Cardiac muscle cell (in vitro differentiated cells and primary cell): ENCODE data around the gene SLC22A1. TPM values are rescaled to one million over a fixed set of nuclear protein-coding genes. Genes with fewer than 3 reads are reported as not detected.
"Not testable (repeated sequence)": the region's sequence is repeated elsewhere in the genome, so short reads cannot be mapped to it uniquely, and the experiment has no call there.

Source experiments
- DNase-seq, 2 donors: peaks; one replicate each; pipeline versions ENCODE4 v3.0.0 to v3.0.0-alpha.2; 2010 to 2017; ENCODE audit warnings: low read depth in 1 of 2, low spot score in 1 of 2
- H3K27ac ChIP-seq: fragments of 200-600 bp; sonication (generic); 2 replicates; pipeline ENCODE4 v1.5.1; 2016
- H3K27me3 ChIP-seq: fragments of 200-600 bp; sonication (generic); 2 replicates; pipeline ENCODE4 v1.6.0; 2016; ENCODE audit warnings: control low read depth
- H3K36me3 ChIP-seq: fragments of 200-600 bp; sonication (generic); 2 replicates; pipeline ENCODE4 v1.5.1; 2016; ENCODE audit warnings: control low read depth
- H3K4me1 ChIP-seq: fragments of 200-600 bp; sonication (generic); 2 replicates; pipeline ENCODE4 v1.8.1; 2017; ENCODE audit warnings: low read depth, mild to moderate bottlenecking, mixed run types
- H3K4me3 ChIP-seq: fragments of 200-600 bp; sonication (generic); 2 replicates; pipeline ENCODE4 v1.5.1; 2016; ENCODE audit warnings: mild to moderate bottlenecking
- H3K9me3 ChIP-seq: fragments of 200-600 bp; sonication (generic); 2 replicates; pipeline ENCODE4 v1.5.1; 2017; ENCODE audit warnings: low read depth, mild to moderate bottlenecking, control low read depth
- CTCF ChIP-seq: IDR thresholded peaks from 2 replicates; pipeline ENCODE4 v1.5.1; 2012; ENCODE audit warnings: low read depth, mild to moderate bottlenecking, low read length
- polyA plus RNA-seq: library from polyadenylated mRNA; unstranded; fragments of >200 nt; fragmentation: Nextera tagmentation; extraction: Ambion mirVana; gene quantifications from 2 replicates; pipeline ENCODE4 v1.2.1, GENCODE V29; 2016
- total RNA-seq: library from RNA; depleted of rRNA; stranded (reverse); fragments of >200 nt; gene quantifications from 2 replicates; pipeline ENCODE4 v1.2.3, GENCODE V29; 2016

SLC22A1 gene
- total and polyA plus RNA-seq, 2 experiments from 2014 or later = 0.42 TPM; not detected in 1

- Histone ChIP-seq H3K4me1 (no peaks in the 10 kb centered on the region), H3K4me3 (no peak overlapping the region), H3K36me3 (no peaks in the 10 kb centered on the region), H3K9me3 (no peaks in the 10 kb centered on the region), H3K27ac (no peak overlapping the region), H3K27me3 (no peaks in the 10 kb centered on the region)
- DNase-seq = no peak
- no peak for TF ChIP-seq CTCF
These were observed 11.0 kb upstream of the SLC22A1 start for GRCh38 chr6:160110586-160111123.

- no peak for DNase-seq
- no peak overlapping the region for H3K4me3 ChIP-seq
- no peak for TF ChIP-seq CTCF
These were observed 9.8 kb upstream of the SLC22A1 start for GRCh38 chr6:160111806-160112205.

GRCh38 chr6:160112628-160113299 is 8.9 kb upstream of the SLC22A1 start:
- Histone ChIP-seq H3K4me1 (no peaks in the 10 kb centered on the region), H3K9me3 (no peaks in the 10 kb centered on the region), H3K27me3 (no peaks in the 10 kb centered on the region), H3K27ac (no peak overlapping the region), H3K4me3 (no peak overlapping the region), H3K36me3 (no peaks in the 10 kb centered on the region)
- TF ChIP-seq CTCF = no peak
- DNase-seq = no peak

More at GRCh38 chr6:160111806-160112205, 9.8 kb upstream of the SLC22A1 start:
- Histone ChIP-seq H3K4me1 (no peaks in the 10 kb centered on the region), H3K9me3 (no peaks in the 10 kb centered on the region), H3K27me3 (no peaks in the 10 kb centered on the region), H3K27ac (no peak overlapping the region), H3K36me3 (no peaks in the 10 kb centered on the region)

GRCh38 chr6:160114536-160114935 is 7.1 kb upstream of the SLC22A1 start:
- not testable (repeated sequence) for DNase-seq, H3K9me3 ChIP-seq, H3K4me3 ChIP-seq, H3K36me3 ChIP-seq, H3K27me3 ChIP-seq, H3K27ac ChIP-seq, H3K4me1 ChIP-seq

GRCh38 chr6:160115421-160115820 is 6.2 kb upstream of the SLC22A1 start:
- H3K4me3 ChIP-seq = no peak overlapping the region
- H3K9me3 ChIP-seq = no peaks in the 10 kb centered on the region
- no peak overlapping the region for H3K27ac ChIP-seq
- no peaks in the 10 kb centered on the region for H3K36me3 ChIP-seq
- no peak for TF ChIP-seq CTCF
- H3K4me1 ChIP-seq = no peaks in the 10 kb centered on the region
- no peak for DNase-seq
- no peaks in the 10 kb centered on the region for H3K27me3 ChIP-seq

- no peaks in the 10 kb centered on the region for H3K9me3 ChIP-seq
- DNase-seq = no peak
- no peaks in the 10 kb centered on the region for H3K36me3 ChIP-seq
- no peak overlapping the region for H3K4me3 ChIP-seq
- TF ChIP-seq CTCF = no peak
- H3K4me1 ChIP-seq = no peaks in the 10 kb centered on the region
- H3K27me3 ChIP-seq = no peaks in the 10 kb centered on the region
- H3K27ac ChIP-seq = no peak overlapping the region
These were observed 5.2 kb upstream of the SLC22A1 start for GRCh38 chr6:160116411-160116810.
